ENCODE results near the gene ZMIZ1.

Gene ZMIZ1

GRCh38 chr10:79097021-79097872 is 28.5 kb downstream of the ZMIZ1 start:
- DNase-seq (ENCODE audit: low read depth in 2 of 2) = no peak

GRCh38 chr10:79098061-79098460 is 29.3 kb downstream of the ZMIZ1 start:
- no peak for DNase-seq (ENCODE audit: low read depth in 2 of 2)

- no peak for DNase-seq (ENCODE audit: low read depth in 2 of 2)
Observed at GRCh38 chr10:79098596-79099015, 29.8 kb downstream of the ZMIZ1 start.

- DNase-seq (ENCODE audit: low read depth in 2 of 2) = no peak
Observed at GRCh38 chr10:79099898-79100448, 31.2 kb downstream of the ZMIZ1 start.

GRCh38 chr10:79100771-79101170 is 32.0 kb downstream of the ZMIZ1 start:
- DNase-seq (ENCODE audit: low read depth in 2 of 2) = no peak

- DNase-seq (ENCODE audit: low read depth in 2 of 2) = no peak
Observed at GRCh38 chr10:79101560-79102497, 33.1 kb downstream of the ZMIZ1 start.

GRCh38 chr10:79102498-79102874 is 33.7 kb downstream of the ZMIZ1 start:
- no peak for DNase-seq (ENCODE audit: low read depth in 2 of 2)

GRCh38 chr10:79103129-79103528 is 34.4 kb downstream of the ZMIZ1 start:
- no peak for DNase-seq (ENCODE audit: low read depth in 2 of 2)

- DNase-seq (ENCODE audit: low read depth in 2 of 2) = no peak
Observed at GRCh38 chr10:79103585-79103984, 34.8 kb downstream of the ZMIZ1 start.

GRCh38 chr10:79105150-79105739 is 36.5 kb downstream of the ZMIZ1 start:
- no peak for DNase-seq (ENCODE audit: low read depth in 2 of 2)

- DNase-seq (ENCODE audit: low read depth in 2 of 2) = no peak
Observed at GRCh38 chr10:79105818-79106217, 37.1 kb downstream of the ZMIZ1 start.

GRCh38 chr10:79106256-79107050 is 37.7 kb downstream of the ZMIZ1 start:
- no peak for DNase-seq (ENCODE audit: low read depth in 2 of 2)

GRCh38 chr10:79107736-79108264 is 39.0 kb downstream of the ZMIZ1 start:
- no peak for DNase-seq (ENCODE audit: low read depth in 2 of 2)

GRCh38 chr10:79108728-79109127 is 40.0 kb downstream of the ZMIZ1 start:
- no peak for DNase-seq (ENCODE audit: low read depth in 2 of 2)

GRCh38 chr10:79111427-79111826 is 42.7 kb downstream of the ZMIZ1 start:
- no peak for DNase-seq (ENCODE audit: low read depth in 2 of 2)

GRCh38 chr10:79111846-79112614 is 43.3 kb downstream of the ZMIZ1 start:
- no peak for DNase-seq (ENCODE audit: low read depth in 2 of 2)

GRCh38 chr10:79112881-79113431 is 44.2 kb downstream of the ZMIZ1 start:
- no peak for DNase-seq (ENCODE audit: low read depth in 2 of 2)

GRCh38 chr10:79113827-79114226 is 45.1 kb downstream of the ZMIZ1 start:
- no peak for DNase-seq (ENCODE audit: low read depth in 2 of 2)

- DNase-seq (ENCODE audit: low read depth in 2 of 2) = no peak
Observed at GRCh38 chr10:79115302-79115701, 46.5 kb downstream of the ZMIZ1 start.

GRCh38 chr10:79116368-79116767 is 47.6 kb downstream of the ZMIZ1 start:
- DNase-seq (ENCODE audit: low read depth in 2 of 2) = no peak
